Amniotic stem cell (primary cell): ENCODE measurements around the gene KBTBD13.
"Not testable (repeated sequence)": the region's sequence is repeated elsewhere in the genome, so short reads cannot be mapped to it uniquely, and the experiment has no call there.

Experiments
- DNase-seq: peaks from one replicate; lab custom pipeline; 2025; lab: John Stamatoyannopoulos, UW

Gene KBTBD13

GRCh38 chr15:65069779-65070546, 6.6 kb upstream of the KBTBD13 start:
- DNase-seq, result no peak

DNA sequence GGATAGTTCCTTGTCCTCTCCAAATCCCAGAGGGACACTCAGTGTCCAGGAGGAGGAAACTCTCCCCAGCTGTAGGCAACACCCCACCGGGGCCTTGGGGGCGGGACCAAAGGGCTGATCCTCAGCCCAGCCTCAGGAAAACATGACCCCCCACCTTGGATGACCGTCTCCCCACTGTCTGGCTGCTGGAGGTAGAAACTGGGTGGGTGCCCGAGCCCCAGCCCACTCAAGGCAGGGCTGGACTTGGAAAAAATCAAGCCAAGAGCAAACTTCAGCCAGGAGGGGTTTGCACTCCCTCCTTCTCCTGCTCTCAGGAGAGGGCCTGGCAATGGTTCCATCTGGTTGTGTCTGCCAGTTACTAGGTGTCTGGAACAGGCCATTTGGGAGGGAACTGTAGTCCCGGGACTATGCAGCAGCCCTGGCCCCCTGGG, 5.2 kb upstream of the KBTBD13 start:
- DNase-seq, result no peak

- no peak for DNase-seq
Observed at GRCh38 chr15:65072027-65072426, 4.5 kb upstream of the KBTBD13 start.

GRCh38 chr15:65072617-65073016, 3.9 kb upstream of the KBTBD13 start:
- no peak for DNase-seq

GRCh38 chr15:65074946-65075345, 1.6 kb upstream of the KBTBD13 start:
- not testable (repeated sequence) for DNase-seq

- not testable (repeated sequence) for DNase-seq
Observed at GRCh38 chr15:65075607-65076395, 745 bp upstream of the KBTBD13 start.

- no peak for DNase-seq
Observed at GRCh38 chr15:65077291-65077980, 890 bp downstream of the KBTBD13 start.

DNA sequence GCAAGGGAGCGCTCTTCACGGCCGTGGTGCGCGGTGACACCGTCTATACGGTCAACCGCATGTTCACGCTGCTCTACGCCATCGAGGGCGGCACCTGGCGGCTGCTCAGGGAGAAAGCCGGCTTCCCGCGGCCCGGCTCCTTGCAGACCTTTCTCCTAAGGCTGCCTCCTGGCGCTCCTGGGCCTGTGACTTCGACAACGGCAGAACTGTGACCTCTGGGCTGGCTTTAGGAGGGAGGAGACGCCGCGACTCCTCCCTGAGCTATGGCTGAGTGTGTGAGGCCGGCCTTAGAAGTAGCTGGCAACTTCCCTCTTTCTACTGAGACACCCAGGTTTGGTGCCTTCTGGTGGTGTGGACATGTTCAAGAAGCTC, 1.4 kb downstream of the KBTBD13 start:
- DNase-seq, result no peak

DNA sequence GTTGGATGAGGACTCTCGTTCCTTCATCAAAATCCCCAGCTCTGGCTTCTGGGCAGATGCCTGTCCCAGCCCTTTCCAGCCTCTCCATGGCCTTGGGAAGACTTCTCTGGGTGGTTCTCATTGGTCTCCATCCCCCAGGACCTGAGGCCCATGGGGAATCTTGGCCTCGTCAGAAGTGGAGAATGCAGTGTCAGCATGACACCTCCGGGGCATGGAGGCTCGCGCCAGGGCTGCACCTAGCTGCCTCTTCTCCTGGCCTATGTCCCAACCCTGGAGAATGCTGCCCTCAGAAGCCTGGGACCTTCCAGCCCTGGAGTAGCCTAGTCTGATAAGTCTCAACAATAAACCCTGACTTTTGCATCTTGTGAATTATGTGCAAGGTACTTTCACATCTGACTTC, 3.0 kb downstream of the KBTBD13 start:
- no peak for DNase-seq

GRCh38 chr15:65081270-65081669, 4.7 kb downstream of the KBTBD13 start:
- no peak for DNase-seq

- no peak for DNase-seq
Observed at GRCh38 chr15:65081758-65082157, 5.2 kb downstream of the KBTBD13 start.

- DNase-seq, result no peak
Observed at GRCh38 chr15:65082303-65082953, 5.9 kb downstream of the KBTBD13 start.

DNA sequence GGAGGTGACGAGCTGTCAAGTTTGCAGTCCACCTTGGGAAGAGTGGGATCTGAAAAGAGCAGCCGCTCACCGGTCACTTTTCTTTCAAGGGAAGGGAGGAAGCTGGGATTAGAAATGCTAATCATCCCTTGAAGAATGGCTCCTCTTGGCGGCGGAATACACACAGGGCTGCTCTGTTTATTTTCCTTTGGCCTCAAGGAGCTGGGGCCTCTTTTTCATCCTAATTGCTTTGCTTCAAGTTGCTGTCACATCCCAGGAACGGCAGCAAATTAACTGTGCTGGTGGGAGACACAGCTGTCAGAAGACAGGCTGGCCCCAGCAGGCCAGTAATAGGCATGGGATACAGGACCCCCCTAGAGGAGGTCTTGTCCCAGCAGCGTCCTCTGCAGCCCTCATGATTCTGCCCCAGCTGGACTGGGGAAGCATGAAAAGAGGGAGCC, 6.7 kb downstream of the KBTBD13 start:
- DNase-seq, result no peak

DNA sequence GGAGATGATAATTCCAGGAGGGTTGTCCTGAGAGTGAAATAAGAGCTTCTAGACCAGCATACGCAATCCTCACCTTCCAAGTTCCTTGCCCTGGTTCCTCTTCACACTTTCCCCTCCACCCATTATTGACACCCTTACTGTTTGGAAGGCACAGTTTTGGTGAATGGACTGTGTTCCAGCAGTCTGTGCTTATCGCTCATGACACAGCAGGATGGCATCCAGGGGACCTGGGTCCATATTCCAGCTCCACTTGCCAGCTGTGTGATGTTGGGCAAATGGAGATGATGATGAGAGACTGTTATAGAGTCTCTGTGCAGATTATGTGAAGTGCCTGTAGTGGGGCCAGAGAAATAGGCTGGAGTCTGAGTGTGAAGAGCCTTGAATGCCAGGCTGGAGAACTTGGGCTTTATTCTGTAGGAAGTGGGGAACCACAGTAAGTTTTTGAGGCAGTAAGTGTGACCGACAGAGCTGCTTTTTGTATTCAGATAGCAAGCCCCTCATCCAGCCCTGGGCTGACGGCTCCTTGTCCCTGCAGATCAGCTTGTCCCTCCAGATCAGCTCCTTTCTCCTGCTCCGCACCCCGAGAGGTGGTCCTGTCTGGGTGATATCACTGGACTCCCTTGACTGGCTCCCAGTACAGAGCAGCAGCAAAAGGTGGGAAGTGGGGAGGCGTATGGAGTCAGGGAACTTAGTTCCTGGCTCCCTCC, 8.1 kb downstream of the KBTBD13 start:
- DNase-seq, result no peak

DNA sequence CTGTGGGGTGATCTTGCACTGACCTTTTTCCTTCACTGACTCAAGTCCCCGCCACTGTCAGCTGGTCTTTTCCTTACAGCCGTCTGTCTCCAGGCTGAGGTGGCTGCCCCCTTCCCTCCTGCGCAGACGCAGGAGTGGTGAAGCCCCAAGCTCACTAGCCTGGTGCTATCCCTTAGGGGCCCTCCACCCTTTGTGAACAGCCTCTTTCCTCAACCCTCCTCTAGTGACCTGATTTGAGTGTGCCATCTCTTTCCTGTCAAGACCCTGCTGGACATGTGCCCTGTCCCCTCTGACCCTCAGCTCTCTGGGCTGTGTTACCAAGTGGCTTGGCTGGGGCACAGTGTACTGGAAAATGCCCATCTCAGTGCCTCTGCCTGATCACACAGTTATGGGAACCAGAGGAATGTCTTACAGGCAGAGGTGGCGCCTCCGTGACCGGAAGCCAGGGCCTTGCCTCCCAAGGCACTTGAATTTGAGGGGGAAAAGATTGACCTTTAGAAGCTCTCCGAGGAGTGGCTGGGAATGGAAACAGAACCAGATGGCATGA, 8.7 kb downstream of the KBTBD13 start:
- DNase-seq, result no peak

- no peak for DNase-seq
Observed at GRCh38 chr15:65085990-65086679, 9.6 kb downstream of the KBTBD13 start.

- DNase-seq, result no peak
Observed at GRCh38 chr15:65086680-65087111, 10.2 kb downstream of the KBTBD13 start.

DNA sequence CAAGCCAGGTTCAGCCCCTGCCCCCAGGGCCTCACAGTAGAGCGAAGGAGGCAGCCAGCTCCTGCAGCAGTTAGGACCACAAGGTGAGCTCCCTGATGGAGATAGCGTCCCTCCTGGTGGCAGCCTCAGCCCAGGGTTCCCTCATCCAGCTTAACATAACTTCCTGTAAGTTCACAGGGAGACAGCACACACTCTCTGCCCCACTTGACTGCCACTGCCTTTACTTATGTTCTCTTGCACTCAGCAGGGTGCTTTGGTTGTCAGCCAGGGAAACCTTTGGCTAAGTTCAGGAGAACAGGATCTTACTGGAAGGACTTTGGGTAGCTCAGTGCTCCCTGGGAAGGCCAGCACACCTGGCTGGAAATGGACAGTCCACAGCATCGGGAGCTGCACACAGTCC, 10.9 kb downstream of the KBTBD13 start:
- no peak for DNase-seq

DNA sequence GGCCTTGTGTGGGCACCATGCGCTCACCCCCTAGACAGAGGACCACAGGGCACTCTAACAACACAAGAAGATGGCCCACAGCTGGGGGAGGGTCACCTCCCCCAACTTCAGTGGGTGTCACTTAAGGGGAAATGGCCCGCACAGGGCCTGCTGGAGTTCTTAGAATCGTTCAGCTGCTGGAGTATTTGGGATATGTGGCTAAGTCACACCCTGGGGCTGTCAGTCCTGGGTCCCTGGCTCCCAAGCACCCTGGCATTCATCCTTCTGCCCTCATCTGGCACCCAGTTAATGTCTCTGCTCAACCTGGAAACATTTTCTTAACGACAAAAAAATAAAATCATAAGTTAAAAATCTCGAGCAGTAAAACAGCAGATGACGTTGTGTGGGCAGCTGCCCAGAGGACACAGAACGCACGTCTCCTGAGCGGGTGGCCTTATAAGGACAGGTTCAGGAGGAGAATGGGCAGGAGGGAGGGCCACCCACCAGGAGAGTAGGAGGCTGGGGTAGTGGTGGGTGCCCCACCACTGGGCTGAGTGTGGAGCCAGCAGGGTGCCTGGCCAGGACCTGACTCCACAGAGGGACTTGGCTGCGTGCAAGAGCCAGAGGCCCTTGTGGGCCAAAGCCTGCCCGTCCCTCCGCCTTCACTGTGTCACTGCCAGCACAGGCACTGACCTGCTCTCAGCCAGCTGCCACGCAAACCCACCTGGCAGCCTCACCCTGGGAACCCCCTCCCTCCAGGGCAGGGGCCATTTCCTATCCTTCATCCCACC, 11.5 kb downstream of the KBTBD13 start:
- DNase-seq, result no peak

GRCh38 chr15:65088643-65089021, 12.1 kb downstream of the KBTBD13 start:
- no peak for DNase-seq
